Stimulated activated CD4-positive, alpha-beta T cell treated with anti-CD3 and anti-CD28 coated beads, Interleukin-2, amount 100 ng/mL, for 4 hours (primary cell): ENCODE data around the gene HK1.
A peak's percentile ranks its signal among the peaks of the same experiment; 100 is the strongest.
"Not testable (repeated sequence)": the region's sequence is repeated elsewhere in the genome, so short reads cannot be mapped to it uniquely, and the experiment has no call there.

Experiments
- DNase-seq: peaks from one replicate; pipeline ENCODE4 v3.0.0-alpha.2; 2020; ENCODE audit warnings: low read depth

Gene HK1

GRCh38 chr10:69308304-69308703 lies 30.0 kb downstream of the HK1 start:
- not testable (repeated sequence) for DNase-seq

- DNase-seq: no peak
Measured at GRCh38 chr10:69311309-69311708, 33.0 kb downstream of the HK1 start.

- no peak for DNase-seq
Measured at GRCh38 chr10:69312528-69312927, 34.2 kb downstream of the HK1 start.

- DNase-seq: no peak
Measured at GRCh38 chr10:69315100-69315542, 36.8 kb downstream of the HK1 start.

GRCh38 chr10:69315610-69316312 lies 37.5 kb downstream of the HK1 start:
- DNase-seq: no peak

- no peak for DNase-seq
Measured at GRCh38 chr10:69316313-69317059, 38.2 kb downstream of the HK1 start.

- DNase-seq: no peak
Measured at GRCh38 chr10:69317175-69317604, 38.9 kb downstream of the HK1 start.

GRCh38 chr10:69317626-69318105 lies 39.4 kb downstream of the HK1 start:
- no peak for DNase-seq

- peak; percentile 89 for DNase-seq
Measured at GRCh38 chr10:69318106-69318866, 40.0 kb downstream of the HK1 start.

- DNase-seq: peak; percentile 79
Measured at GRCh38 chr10:69318867-69319727, 40.8 kb downstream of the HK1 start.

GRCh38 chr10:69319841-69320316 lies 41.6 kb downstream of the HK1 start:
- no peak for DNase-seq

- DNase-seq: no peak
Measured at GRCh38 chr10:69320521-69320920, 42.2 kb downstream of the HK1 start.

GRCh38 chr10:69321039-69321715 lies 42.9 kb downstream of the HK1 start:
- no peak for DNase-seq

GRCh38 chr10:69321865-69322264 lies 43.6 kb downstream of the HK1 start:
- DNase-seq: no peak

GRCh38 chr10:69322346-69322745 lies 44.0 kb downstream of the HK1 start:
- DNase-seq: not testable (repeated sequence)

GRCh38 chr10:69323622-69324021 lies 45.3 kb downstream of the HK1 start:
- DNase-seq: no peak

GRCh38 chr10:69324583-69324982 lies 46.3 kb downstream of the HK1 start:
- no peak for DNase-seq

- DNase-seq: not testable (repeated sequence)
Measured at GRCh38 chr10:69325637-69326523, 47.6 kb downstream of the HK1 start.

GRCh38 chr10:69326692-69327091 lies 48.4 kb downstream of the HK1 start:
- DNase-seq: no peak
